T-helper 2 cell treated with Interferon-gamma antibody and Interleukin-4, amounts not matched to agents 5 μg/mL and 100 μg/mL, for 36 hours (primary cell): Measurements from ENCODE around the gene DPH3.
"Not testable (repeated sequence)": the region's sequence is repeated elsewhere in the genome, so short reads cannot be mapped to it uniquely, and the experiment has no call there.

Experiments
- DNase-seq: peaks from one replicate; pipeline ENCODE4 v3.0.0; 2021; ENCODE audit warnings: low spot score
- H3K27ac Mint-ChIP-seq: one replicate; pipeline ENCODE4 v1.8.0; 2021; ENCODE audit warnings: mild to moderate bottlenecking, mixed read lengths
- H3K27me3 Mint-ChIP-seq: one replicate; pipeline ENCODE4 v1.8.0; 2021; ENCODE audit warnings: low read depth, mixed read lengths
- H3K36me3 Mint-ChIP-seq: one replicate; pipeline ENCODE4 v1.8.0; 2021; ENCODE audit warnings: low read depth, mixed read lengths
- H3K4me1 Mint-ChIP-seq: one replicate; pipeline ENCODE4 v1.8.0; 2021; ENCODE audit warnings: low read depth, mixed read lengths
- H3K4me3 Mint-ChIP-seq: one replicate; pipeline ENCODE4 v1.8.0; 2022; ENCODE audit warnings: mild to moderate bottlenecking, moderate library complexity, mixed read lengths
- H3K9me3 Mint-ChIP-seq: one replicate; pipeline ENCODE4 v1.8.0; 2021; ENCODE audit warnings: mixed read lengths

The DPH3 gene

DNA sequence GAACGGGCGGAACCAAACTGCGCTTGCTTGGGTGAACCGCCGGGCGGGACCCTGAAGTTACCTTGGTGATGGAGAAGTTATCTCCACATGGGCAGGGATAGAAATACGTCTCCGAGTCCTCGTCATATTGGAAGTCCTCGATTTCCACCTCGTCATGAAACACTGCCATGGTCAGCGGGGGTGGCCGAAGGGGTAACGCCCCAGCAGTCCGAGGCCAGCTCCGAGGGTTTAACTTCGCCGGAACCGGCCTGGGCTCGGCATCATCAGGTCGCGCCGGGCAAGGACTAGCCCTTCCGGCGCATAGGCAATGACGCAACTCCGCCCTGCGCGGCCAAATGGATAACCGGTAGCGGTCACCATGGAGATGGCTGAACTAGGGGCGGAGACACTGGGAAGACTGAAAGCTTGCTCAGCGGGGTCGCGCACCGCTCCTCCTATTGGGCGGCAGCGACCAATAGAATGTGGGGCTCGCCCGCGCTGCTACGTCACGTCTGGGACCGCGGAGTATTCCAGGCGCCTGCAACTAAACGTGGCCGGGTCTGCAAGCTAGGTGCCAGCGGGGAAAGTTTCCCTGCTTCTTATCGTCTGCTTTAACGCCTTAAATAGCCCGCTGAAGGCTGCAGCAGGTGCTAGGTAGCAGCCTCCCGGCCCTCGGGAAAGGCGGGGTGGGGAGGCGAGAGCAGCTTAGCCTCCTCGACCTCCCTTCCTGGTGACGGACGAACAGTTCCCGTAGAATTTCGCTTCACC is at the start of gene DPH3, which contains the start of gene OXNAD1:
TSS of gene DPH3 (minus strand) at position 236 of the 747 bp plus-strand sequence. CDS start at position 169, 67 bp downstream.
TSS of gene OXNAD1 (plus strand) at position 505 of the 747 bp plus-strand sequence. CDS start 5,741 bp downstream, outside the sequence.
- peaks cover 5% of the 10 kb centered on the region for H3K36me3 Mint-ChIP-seq
- peak within 1 kb of the TSS; percentile 98 for H3K4me3 Mint-ChIP-seq
- no peaks in the 10 kb centered on the region for H3K9me3 Mint-ChIP-seq
- peaks cover 22% of the 10 kb centered on the region for H3K4me1 Mint-ChIP-seq
- peak within 1 kb of the TSS; percentile 99 for H3K27ac Mint-ChIP-seq
- no peaks in the 10 kb centered on the region for H3K27me3 Mint-ChIP-seq
- peak; percentile 99 for DNase-seq

DNA sequence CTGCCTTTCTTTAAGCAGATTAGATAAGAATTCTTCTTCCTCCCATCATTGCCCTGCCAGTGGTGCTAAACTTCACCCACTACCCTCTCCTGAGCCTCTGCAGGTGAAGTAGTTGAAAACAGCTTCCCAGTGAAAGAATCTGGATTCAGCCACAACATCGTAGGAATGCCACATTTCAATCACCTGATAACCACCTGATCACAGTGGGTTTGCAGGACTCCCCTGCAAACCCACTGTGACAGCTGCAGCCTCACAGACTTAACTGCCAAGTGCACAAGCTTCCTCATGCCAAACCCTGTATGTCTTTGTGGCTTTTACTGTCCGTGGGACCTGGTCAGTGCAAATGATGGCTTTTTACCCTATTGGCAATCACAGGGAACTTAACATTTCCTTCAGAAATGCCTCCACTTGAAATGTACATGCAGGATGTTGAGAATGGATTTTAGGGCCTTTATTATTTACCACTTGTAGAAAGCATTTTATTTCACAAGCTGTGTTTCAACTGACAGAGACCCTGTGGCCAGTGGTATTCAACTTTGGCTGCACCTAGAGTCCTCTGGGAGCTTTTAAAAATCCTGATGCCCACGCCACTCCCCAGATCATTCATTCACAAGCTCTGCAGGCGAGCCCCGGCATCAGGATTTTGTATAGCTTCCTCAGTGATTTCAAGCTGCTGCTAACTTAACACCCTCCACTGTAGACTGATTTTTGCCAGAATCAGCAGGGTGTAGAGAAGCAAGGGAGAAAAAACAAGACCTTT is 49.3 kb upstream of the DPH3 start:
- Mint-ChIP-seq H3K27me3 (no peaks in the 10 kb centered on the region), H3K4me1 (peaks cover 70% of the 10 kb centered on the region), H3K4me3 (peak overlapping the region; percentile 25), H3K9me3 (no peaks in the 10 kb centered on the region), H3K27ac (no peak overlapping the region), H3K36me3 (peaks cover 74% of the 10 kb centered on the region)
- DNase-seq: no peak

GRCh38 chr3:16311960-16312451 is 47.3 kb upstream of the DPH3 start:
- peak; percentile 70 for DNase-seq
- Mint-ChIP-seq H3K9me3 (no peaks in the 10 kb centered on the region), H3K27me3 (no peaks in the 10 kb centered on the region), H3K27ac (peak overlapping the region; percentile 87), H3K4me1 (peaks cover 70% of the 10 kb centered on the region), H3K4me3 (peak overlapping the region; percentile 81), H3K36me3 (peaks cover 77% of the 10 kb centered on the region)

- H3K27me3 Mint-ChIP-seq, DNase-seq, H3K9me3 Mint-ChIP-seq: not testable (repeated sequence)
- H3K36me3 Mint-ChIP-seq: peaks cover 78% of the 10 kb centered on the region
- peaks cover 75% of the 10 kb centered on the region for H3K4me1 Mint-ChIP-seq
- H3K27ac Mint-ChIP-seq: peak overlapping the region; percentile 7
- H3K4me3 Mint-ChIP-seq: peak overlapping the region; percentile 82
These were observed 45.7 kb upstream of the DPH3 start for GRCh38 chr3:16310486-16310885.

- Mint-ChIP-seq H3K27ac (peak overlapping the region; percentile 91), H3K4me1 (peaks cover 80% of the 10 kb centered on the region), H3K9me3 (no peaks in the 10 kb centered on the region), H3K27me3 (no peaks in the 10 kb centered on the region), H3K4me3 (peak overlapping the region; percentile 82), H3K36me3 (peaks cover 79% of the 10 kb centered on the region)
- peak; percentile 73 for DNase-seq
These were observed 44.8 kb upstream of the DPH3 start for GRCh38 chr3:16309558-16309957.

DNA sequence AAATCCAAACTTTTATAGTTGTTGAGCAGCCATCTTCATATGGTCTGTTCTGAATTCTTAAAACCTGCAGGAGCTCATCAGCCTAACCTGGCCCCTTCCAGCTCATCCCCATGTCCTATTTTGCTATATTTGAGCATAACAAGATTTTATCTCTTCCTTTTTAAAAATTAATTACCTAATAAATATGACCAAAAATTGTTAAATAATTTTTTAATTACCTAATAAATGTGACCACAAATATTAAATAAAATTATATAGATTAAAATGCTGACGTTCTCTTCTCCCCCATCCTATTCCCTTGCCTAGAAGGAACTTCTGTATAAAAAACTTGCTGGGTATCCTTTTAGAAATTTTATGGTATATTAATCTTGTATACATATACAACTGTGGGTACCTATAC is 44.0 kb upstream of the DPH3 start:
- H3K9me3 Mint-ChIP-seq: no peaks in the 10 kb centered on the region
- H3K27me3 Mint-ChIP-seq: no peaks in the 10 kb centered on the region
- H3K27ac Mint-ChIP-seq: no peak overlapping the region
- peaks cover 80% of the 10 kb centered on the region for H3K36me3 Mint-ChIP-seq
- peaks cover 81% of the 10 kb centered on the region for H3K4me1 Mint-ChIP-seq
- H3K4me3 Mint-ChIP-seq: no peak overlapping the region
- no peak for DNase-seq

DNA sequence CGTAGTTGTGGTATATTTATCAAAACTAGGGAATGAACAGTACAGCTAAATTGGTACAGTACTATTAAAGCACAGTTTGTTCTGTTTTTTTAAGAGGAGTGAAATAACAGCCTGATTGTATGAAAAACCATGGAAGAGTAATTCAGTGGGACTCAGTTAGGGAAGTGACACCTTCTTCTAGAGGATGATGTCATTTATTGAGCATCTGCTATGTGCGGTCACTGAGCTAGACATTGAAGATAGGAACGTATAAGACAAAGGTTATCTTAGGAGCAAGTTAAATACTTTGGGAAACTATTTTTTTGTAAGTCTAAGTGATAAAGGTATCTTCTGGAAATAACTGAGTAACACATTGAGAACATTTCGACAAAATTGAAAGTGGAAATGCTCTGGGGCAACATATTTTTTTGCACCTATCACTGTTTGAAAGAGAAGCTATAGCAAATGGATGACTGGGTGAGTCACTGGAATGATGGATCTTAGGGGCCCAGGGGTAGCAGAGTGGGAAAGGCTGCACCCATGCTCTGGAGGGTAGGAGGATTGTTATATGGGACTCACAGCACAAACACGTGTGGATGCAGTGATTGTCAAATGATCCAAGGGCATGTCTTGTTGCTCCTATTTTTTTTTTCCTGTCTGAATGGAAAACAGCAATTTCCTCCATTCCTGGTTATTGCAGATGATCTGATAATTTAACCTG is 43.2 kb upstream of the DPH3 start:
- Mint-ChIP-seq H3K4me3 (peak overlapping the region; percentile 29), H3K4me1 (peaks cover 79% of the 10 kb centered on the region), H3K36me3 (peaks cover 79% of the 10 kb centered on the region), H3K9me3 (no peaks in the 10 kb centered on the region), H3K27me3 (no peaks in the 10 kb centered on the region), H3K27ac (peak overlapping the region; percentile 49)
- no peak for DNase-seq

DNA sequence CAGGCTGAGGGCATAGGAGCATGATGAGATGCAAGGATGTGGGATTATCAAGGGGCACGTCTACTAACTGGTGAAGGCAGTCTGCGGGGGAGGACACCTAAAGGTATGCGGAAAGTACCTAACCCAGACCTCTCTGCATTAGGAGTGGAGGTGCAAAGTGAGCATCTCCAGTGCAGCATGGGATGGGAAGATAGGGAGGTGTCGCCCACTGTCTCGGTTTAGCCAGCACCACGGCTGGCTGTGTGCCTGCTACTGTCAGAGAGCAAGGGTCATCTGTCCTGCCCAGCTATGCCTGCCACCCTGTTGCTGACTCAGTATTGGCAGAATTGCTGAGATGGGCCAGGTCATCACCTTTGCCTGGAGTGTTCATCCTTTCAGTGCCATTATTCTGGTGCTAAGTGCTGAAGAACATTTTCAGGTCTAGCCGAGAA is 40.4 kb upstream of the DPH3 start:
- Mint-ChIP-seq H3K27ac (peak overlapping the region; percentile 69), H3K4me1 (peaks cover 87% of the 10 kb centered on the region), H3K36me3 (peaks cover 84% of the 10 kb centered on the region), H3K4me3 (peak overlapping the region; percentile 76), H3K27me3 (no peaks in the 10 kb centered on the region), H3K9me3 (no peaks in the 10 kb centered on the region)
- DNase-seq: peak; percentile 39

DNA sequence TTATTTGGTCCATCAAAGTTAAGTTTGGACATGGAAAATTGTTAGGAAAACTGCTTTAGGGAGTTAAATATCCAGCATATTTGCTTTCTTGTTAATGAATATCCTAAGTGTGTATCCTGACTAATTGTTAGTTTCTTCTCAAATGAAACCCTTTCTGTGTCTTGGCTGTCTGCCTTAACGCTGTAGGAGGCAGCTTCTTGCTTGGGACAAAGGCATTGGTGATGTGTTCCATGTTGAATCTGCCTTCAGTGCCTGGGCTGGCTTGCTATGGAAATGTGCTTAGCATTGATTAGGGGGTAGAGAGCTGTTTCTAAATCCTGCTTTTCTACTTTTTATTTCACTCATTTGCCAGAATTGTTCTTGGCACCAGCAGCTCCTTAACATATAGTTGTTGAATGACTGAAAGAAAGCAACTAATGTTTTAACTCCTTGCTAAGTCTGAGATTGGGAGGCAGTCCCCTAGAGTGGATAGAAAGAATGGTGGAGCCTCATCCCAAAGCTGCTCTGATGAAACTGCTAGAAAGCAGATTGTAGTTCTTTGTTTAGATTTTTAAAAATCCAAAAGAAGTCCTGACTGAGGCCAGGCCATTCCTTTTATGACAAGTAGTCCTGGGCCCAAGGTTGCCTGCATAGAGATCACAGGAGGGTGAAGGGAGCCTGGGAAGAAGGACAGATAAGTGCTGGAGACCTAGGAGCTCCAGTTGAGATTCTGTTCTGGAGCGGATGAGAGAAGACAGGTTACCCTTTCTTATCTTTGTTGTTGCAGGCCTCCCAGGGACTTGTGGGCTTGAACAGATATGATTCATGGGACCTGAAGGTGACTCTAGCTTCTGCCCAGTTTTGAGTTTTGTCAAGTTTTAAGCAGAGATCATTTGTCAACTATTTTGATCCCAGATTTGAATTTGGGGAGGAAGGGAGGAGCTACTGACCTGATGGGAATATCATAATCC is 39.6 kb upstream of the DPH3 start:
- Mint-ChIP-seq H3K36me3 (peaks cover 84% of the 10 kb centered on the region), H3K9me3 (no peaks in the 10 kb centered on the region), H3K27ac (peak overlapping the region; percentile 69), H3K4me3 (peak overlapping the region; percentile 76), H3K4me1 (peaks cover 87% of the 10 kb centered on the region), H3K27me3 (no peaks in the 10 kb centered on the region)
- DNase-seq: no peak

- no peaks in the 10 kb centered on the region for H3K27me3 Mint-ChIP-seq
- no peaks in the 10 kb centered on the region for H3K9me3 Mint-ChIP-seq
- H3K4me3 Mint-ChIP-seq: peak overlapping the region; percentile 92
- no peak for DNase-seq
- peaks cover 86% of the 10 kb centered on the region for H3K36me3 Mint-ChIP-seq
- H3K27ac Mint-ChIP-seq: peak overlapping the region; percentile 75
- peaks cover 90% of the 10 kb centered on the region for H3K4me1 Mint-ChIP-seq
These were observed 38.4 kb upstream of the DPH3 start for GRCh38 chr3:16303037-16303575.

DNA sequence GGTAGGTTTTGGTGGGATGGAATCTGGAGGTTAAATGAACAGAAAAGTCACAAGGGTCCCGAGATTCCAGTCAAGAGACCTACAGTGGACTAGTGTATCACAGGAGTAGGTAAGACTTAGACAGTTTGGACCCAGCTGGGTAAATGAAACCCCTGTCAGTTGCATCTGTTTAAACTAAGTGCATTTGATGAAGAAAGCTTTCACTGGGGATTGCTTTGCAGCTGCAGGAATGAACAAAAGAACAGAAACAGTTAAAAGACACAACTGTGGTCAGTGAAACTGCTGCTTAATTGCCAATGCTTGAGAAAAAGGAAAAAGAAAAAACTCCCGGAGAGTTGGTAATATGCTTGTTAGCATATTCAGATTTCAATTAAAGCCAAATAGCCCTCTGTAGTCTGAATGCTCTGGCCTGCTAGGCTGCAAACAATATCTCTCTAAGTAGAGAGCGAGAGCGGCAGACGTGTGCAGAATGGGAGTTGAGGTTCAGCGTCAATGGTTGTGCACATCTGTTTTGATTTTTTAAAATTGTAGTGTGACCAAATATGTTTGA is 37.4 kb upstream of the DPH3 start:
- H3K27me3 Mint-ChIP-seq: no peaks in the 10 kb centered on the region
- no peak for DNase-seq
- H3K27ac Mint-ChIP-seq: peak overlapping the region; percentile 92
- H3K9me3 Mint-ChIP-seq: peaks cover 4% of the 10 kb centered on the region
- peaks cover 86% of the 10 kb centered on the region for H3K36me3 Mint-ChIP-seq
- H3K4me1 Mint-ChIP-seq: peaks cover 87% of the 10 kb centered on the region
- peak overlapping the region; percentile 92 for H3K4me3 Mint-ChIP-seq

DNA sequence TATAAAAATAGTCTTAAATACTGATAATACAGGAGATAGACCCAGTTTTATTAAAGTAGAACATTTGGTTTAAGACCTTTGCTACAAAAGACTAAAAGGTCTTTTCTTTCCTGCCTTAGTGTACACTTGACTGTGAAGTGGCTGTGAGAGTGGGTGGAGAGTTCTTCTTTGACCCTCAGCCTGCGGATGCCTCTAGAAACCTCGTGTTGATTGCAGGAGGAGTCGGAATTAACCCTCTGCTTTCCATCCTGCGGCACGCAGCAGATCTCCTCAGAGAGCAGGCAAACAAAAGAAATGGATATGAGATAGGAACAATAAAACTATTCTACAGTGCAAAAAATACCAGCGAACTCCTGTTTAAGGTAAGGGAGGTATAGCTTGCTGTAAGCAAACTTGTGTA is 36.8 kb upstream of the DPH3 start:
- peaks cover 10% of the 10 kb centered on the region for H3K9me3 Mint-ChIP-seq
- H3K27me3 Mint-ChIP-seq: no peaks in the 10 kb centered on the region
- H3K4me3 Mint-ChIP-seq: peak overlapping the region; percentile 92
- H3K4me1 Mint-ChIP-seq: peaks cover 82% of the 10 kb centered on the region
- DNase-seq: peak; percentile 53
- H3K27ac Mint-ChIP-seq: peak overlapping the region; percentile 92
- H3K36me3 Mint-ChIP-seq: peaks cover 86% of the 10 kb centered on the region
